Panc1 (cell line): ENCODE results near the gene PAX3. TPM values are rescaled to one million over a fixed set of nuclear protein-coding genes. Genes with fewer than 3 reads are reported as not detected.

ENCODE experiments used
- ATAC-seq: fragments of 200-7000 bp; cut with Tn5 transposase; 2 replicates; pipeline ENCODE4 v1.9.1; 2020; ENCODE audit warnings: mild to moderate bottlenecking, moderate library complexity
- BruUV-seq: library from RNA; stranded (reverse); fragments of 400-500 nt; replicated peaks from 2 replicates; lab custom pipeline; 2021; lab: Mats Ljungman, UMichigan
- CTCF ChIA-PET: fragments of 300-600 bp; sonication (Branson Sonifier 250); formaldehyde crosslinking; loops from one replicate; lab custom pipeline; 2022; ENCODE audit warnings: antibody characterized with exemption; lab: Charles Lee
- POLR2A ChIA-PET: fragments of 300-600 bp; sonication (Branson Sonifier 250); formaldehyde crosslinking; loops from one replicate; lab custom pipeline; 2022; ENCODE audit warnings: antibody characterized with exemption; lab: Charles Lee
- DNase-seq: peaks from one replicate; pipeline ENCODE4 v3.0.0-alpha.2; 2010; ENCODE audit warnings: low read depth, low spot score
- H3K27ac ChIP-seq: 2 replicates; pipeline ENCODE4 v1.5.1; 2011; ENCODE audit warnings: mild to moderate bottlenecking, low read length, inconsistent platforms
- H3K27me3 ChIP-seq: fragments of 200-500 bp; sonication (Bioruptor generic); 2 replicates; pipeline ENCODE4 v1.6.0; 2014; ENCODE audit warnings: low read length, inconsistent platforms; ENCODE audit not compliant: control insufficient read depth, insufficient read depth
- H3K36me3 ChIP-seq: fragments of 200-500 bp; sonication (Bioruptor generic); 2 replicates; pipeline ENCODE4 v1.5.1; 2014; ENCODE audit warnings: inconsistent platforms, mild to moderate bottlenecking, low read length, moderate library complexity; ENCODE audit not compliant: control insufficient read depth, insufficient read depth
- H3K4me1 ChIP-seq: 2 replicates; pipeline ENCODE4 v1.5.1; 2011; ENCODE audit warnings: inconsistent platforms, mild to moderate bottlenecking, low read length, moderate library complexity; ENCODE audit not compliant: control insufficient read depth, insufficient read depth
- H3K4me3 ChIP-seq, 2 experiments: 2 replicates each; pipeline ENCODE4 v1.5.1; 2011 to 2012; ENCODE audit warnings: low read depth in 2 of 2, low read length in 2 of 2, mild to moderate bottlenecking in 2 of 2, inconsistent platforms in 1 of 2, moderate library complexity in 1 of 2
- H3K9me3 ChIP-seq: fragments of 200-500 bp; sonication (Bioruptor generic); 2 replicates; pipeline ENCODE4 v1.5.1; 2014; ENCODE audit warnings: low read depth, mild to moderate bottlenecking, inconsistent platforms, low read length, moderate library complexity; ENCODE audit not compliant: control insufficient read depth, insufficient read depth
- POLR2AphosphoS5 ChIP-seq: IDR thresholded peaks from 2 replicates; pipeline ENCODE4 v1.6.1; 2012; ENCODE audit warnings: mild to moderate bottlenecking, low read depth, low read length, moderate library complexity
- SIN3A ChIP-seq: IDR thresholded peaks from 2 replicates; pipeline ENCODE4 v1.6.1; 2012; ENCODE audit warnings: low read depth, mild to moderate bottlenecking, low read length, moderate library complexity, borderline replicate concordance; ENCODE audit not compliant: insufficient read depth
- TCF7L2 ChIP-seq: IDR thresholded peaks from 2 replicates; pipeline ENCODE4 v1.6.1; 2011; ENCODE audit warnings: mild to moderate bottlenecking, low read depth, low read length, inconsistent platforms
- in situ Hi-C: cut with HindIII; loops from 2 replicates; pipeline ENCODE4 v1.10.0; 2016; ENCODE audit warnings: low sequenced_read_pairs, low pct_unique_long_range_greater_than_20kb
- intact Hi-C: fragments of 100-400 bp; cut with micrococcal nuclease; formaldehyde crosslinking; loops from one replicate; pipeline ENCODE4 v1.10.0; 2022; ENCODE audit not compliant: unreplicated experiment
- total RNA-seq: library from RNA; stranded (reverse); gene quantifications from one replicate; pipeline ENCODE4 v1.2.1, GENCODE V29; 2021; ENCODE audit not compliant: unreplicated experiment
- TF ChIP-seq, protein P1 (sequence below): fragments of 450-650 bp; IDR thresholded peaks from 2 replicates; pipeline ENCODE4 v1.5.1; 2017; ENCODE audit warnings: mild to moderate bottlenecking
- TF ChIP-seq, protein P2 (sequence below), 2 experiments: IDR thresholded peaks; 2 replicates each; pipeline ENCODE4 v1.6.1; 2011 to 2012; ENCODE audit warnings: low read depth in 2 of 2, control low read depth in 1 of 2, low read length in 1 of 2, mild to moderate bottlenecking in 1 of 2, moderate library complexity in 1 of 2; ENCODE audit not compliant: insufficient read depth in 1 of 2

PAX3 gene
- total RNA-seq, 1 experiment from 2014 or later: not detected

DNA sequence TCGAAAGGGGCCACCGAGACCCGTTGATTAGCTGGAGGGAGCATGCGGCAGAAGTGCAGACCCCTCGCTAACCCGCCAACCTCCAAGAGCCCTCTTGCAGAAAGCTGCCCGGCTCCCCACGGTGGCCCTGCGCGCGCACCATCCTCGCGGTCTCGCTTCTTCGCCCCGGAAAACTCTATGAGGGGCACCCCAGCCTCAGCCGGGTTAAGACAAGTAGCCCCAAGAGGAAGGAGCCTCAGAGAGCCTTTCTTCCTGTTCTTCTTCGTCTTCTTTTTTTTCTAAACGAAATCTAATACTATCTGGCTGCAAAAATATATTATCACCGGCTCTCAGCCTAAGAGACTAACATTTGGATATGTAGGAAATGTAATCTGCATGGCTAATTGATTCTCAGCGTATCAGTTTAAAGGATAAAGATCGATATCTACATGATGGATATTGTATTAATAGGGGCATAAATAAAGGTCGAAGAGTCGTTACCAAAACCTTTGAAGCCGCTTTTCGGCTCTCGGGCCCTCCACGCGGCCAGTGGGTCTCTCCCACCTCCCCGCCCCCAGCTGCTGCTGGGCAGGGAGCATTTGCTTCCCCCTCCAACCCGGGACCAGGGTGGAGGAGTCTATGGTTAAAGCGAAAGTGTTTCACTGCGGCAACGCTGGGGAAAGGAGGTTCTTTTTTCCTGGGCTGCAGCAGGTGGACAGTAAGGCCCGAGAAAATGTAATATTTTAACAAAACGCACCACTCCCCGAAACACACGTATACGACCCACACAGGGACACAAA is 6.1 kb upstream of the PAX3 start:
- intact Hi-C loops (loop anchor here (5.0 kb wide), 1 partner anchor 243 kb away; no protein-coding TSS in a partner anchor), in situ Hi-C loops (no loop called here)
- CTCF ChIA-PET: no interaction called here
- TF ChIP-seq, protein P1, sequence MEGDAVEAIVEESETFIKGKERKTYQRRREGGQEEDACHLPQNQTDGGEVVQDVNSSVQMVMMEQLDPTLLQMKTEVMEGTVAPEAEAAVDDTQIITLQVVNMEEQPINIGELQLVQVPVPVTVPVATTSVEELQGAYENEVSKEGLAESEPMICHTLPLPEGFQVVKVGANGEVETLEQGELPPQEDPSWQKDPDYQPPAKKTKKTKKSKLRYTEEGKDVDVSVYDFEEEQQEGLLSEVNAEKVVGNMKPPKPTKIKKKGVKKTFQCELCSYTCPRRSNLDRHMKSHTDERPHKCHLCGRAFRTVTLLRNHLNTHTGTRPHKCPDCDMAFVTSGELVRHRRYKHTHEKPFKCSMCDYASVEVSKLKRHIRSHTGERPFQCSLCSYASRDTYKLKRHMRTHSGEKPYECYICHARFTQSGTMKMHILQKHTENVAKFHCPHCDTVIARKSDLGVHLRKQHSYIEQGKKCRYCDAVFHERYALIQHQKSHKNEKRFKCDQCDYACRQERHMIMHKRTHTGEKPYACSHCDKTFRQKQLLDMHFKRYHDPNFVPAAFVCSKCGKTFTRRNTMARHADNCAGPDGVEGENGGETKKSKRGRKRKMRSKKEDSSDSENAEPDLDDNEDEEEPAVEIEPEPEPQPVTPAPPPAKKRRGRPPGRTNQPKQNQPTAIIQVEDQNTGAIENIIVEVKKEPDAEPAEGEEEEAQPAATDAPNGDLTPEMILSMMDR: no peak
- TF ChIP-seq POLR2AphosphoS5 (no peak), SIN3A (no peak), TCF7L2 (no peak)
- TF ChIP-seq, protein P2, sequence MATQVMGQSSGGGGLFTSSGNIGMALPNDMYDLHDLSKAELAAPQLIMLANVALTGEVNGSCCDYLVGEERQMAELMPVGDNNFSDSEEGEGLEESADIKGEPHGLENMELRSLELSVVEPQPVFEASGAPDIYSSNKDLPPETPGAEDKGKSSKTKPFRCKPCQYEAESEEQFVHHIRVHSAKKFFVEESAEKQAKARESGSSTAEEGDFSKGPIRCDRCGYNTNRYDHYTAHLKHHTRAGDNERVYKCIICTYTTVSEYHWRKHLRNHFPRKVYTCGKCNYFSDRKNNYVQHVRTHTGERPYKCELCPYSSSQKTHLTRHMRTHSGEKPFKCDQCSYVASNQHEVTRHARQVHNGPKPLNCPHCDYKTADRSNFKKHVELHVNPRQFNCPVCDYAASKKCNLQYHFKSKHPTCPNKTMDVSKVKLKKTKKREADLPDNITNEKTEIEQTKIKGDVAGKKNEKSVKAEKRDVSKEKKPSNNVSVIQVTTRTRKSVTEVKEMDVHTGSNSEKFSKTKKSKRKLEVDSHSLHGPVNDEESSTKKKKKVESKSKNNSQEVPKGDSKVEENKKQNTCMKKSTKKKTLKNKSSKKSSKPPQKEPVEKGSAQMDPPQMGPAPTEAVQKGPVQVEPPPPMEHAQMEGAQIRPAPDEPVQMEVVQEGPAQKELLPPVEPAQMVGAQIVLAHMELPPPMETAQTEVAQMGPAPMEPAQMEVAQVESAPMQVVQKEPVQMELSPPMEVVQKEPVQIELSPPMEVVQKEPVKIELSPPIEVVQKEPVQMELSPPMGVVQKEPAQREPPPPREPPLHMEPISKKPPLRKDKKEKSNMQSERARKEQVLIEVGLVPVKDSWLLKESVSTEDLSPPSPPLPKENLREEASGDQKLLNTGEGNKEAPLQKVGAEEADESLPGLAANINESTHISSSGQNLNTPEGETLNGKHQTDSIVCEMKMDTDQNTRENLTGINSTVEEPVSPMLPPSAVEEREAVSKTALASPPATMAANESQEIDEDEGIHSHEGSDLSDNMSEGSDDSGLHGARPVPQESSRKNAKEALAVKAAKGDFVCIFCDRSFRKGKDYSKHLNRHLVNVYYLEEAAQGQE (IDR thresholded peaks at IDR 0.05; ENCODE audit: insufficient read depth in 1 of 2, low read depth in 2 of 2, low read length in 1 of 2): no peak
- H3K27me3 ChIP-seq: peaks cover 49% of the 10 kb centered on the region
- POLR2A ChIA-PET: no interaction called here
- DNase-seq: no peak
- no peak overlapping the region for H3K27ac ChIP-seq
- peak; percentile 51; the same call in 1 of the 2 replicates for ATAC-seq
- H3K9me3 ChIP-seq: no peaks in the 10 kb centered on the region
- H3K4me3 ChIP-seq: peak overlapping the region; percentile 32 to 57
- no peaks in the 10 kb centered on the region; the same call in 1 of the 2 replicates for H3K36me3 ChIP-seq
- no TSS peak for BruUV-seq
- peaks cover 11% of the 10 kb centered on the region for H3K4me1 ChIP-seq

DNA sequence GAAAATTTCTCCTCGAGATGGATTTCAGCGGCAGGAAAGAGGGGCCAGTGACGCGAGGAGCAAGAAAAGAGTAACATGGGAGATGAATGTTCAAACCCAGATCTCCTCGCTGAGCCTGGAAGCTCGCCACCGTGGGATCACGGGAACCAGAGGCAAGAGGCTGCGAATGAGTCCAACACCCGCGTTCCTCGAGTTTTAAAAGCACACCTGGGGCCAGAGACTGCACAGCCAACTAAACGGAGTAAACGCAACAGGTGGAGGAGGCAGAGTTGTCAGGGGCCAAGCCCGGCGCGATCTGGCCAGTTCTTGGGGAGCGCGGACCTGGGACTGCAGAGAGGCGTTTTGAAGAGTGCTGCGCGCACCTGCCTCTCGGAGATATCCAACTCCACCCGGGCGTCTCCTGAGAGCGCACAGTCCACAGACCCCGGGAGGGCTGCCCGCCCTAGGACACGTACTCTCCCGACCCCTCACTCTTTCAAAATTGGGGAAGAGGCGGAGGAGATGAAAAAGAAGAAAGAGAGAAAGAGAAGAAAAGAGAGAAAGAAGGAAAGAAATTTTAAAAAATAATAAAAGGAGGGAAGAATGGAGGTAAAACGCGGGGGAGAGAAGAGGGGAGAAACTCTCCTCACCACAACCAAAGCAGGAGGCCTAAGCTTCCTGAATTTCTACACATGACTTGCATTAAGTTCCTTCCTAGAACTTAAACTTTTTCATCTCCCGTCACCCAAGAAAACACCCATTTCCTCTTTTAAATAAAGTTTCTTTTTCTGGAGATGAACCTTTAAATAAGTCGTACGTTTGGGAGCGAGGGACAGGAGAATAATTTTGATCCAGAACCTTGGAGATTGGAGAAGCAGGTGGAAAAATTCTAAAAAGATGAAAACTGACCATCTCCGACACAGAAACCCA is 5.3 kb upstream of the PAX3 start:
- BruUV-seq: no TSS peak

More for the DNA sequence above, 5.3 kb upstream of the PAX3 start:
- Histone ChIP-seq H3K27ac (no peak overlapping the region), H3K4me1 (peaks cover 11% of the 10 kb centered on the region), H3K4me3 (no peak overlapping the region), H3K9me3 (no peaks in the 10 kb centered on the region), H3K36me3 (no peaks in the 10 kb centered on the region; the same call in 1 of the 2 replicates), H3K27me3 (peaks cover 42% of the 10 kb centered on the region)
- in situ Hi-C loops: no loop called here
- CTCF ChIA-PET: no interaction called here
- TF ChIP-seq, protein P2 (IDR thresholded peaks at IDR 0.05; ENCODE audit: insufficient read depth in 1 of 2, low read depth in 2 of 2, low read length in 1 of 2): no peak
- TF ChIP-seq POLR2AphosphoS5 (no peak), SIN3A (no peak), TCF7L2 (no peak)
- TF ChIP-seq, protein P1: no peak
- intact Hi-C loops: no loop called here
- POLR2A ChIA-PET: no interaction called here
- no peak for ATAC-seq
- no peak for DNase-seq
